WI38 (cell line): ENCODE data around the gene THOC2.
"Not testable (repeated sequence)": the region's sequence is repeated elsewhere in the genome, so short reads cannot be mapped to it uniquely, and the experiment has no call there.

ENCODE experiments used
- H3K4me3 ChIP-seq: 2 replicates; pipeline ENCODE4 v1.5.1; 2011; ENCODE audit warnings: low read depth, mild to moderate bottlenecking, control low read depth, low read length
- TF ChIP-seq, protein P1 (sequence below): IDR thresholded peaks from 2 replicates; pipeline ENCODE4 v1.5.1; 2012; ENCODE audit warnings: low read depth, mild to moderate bottlenecking, control low read depth, low read length

The THOC2 gene

DNA sequence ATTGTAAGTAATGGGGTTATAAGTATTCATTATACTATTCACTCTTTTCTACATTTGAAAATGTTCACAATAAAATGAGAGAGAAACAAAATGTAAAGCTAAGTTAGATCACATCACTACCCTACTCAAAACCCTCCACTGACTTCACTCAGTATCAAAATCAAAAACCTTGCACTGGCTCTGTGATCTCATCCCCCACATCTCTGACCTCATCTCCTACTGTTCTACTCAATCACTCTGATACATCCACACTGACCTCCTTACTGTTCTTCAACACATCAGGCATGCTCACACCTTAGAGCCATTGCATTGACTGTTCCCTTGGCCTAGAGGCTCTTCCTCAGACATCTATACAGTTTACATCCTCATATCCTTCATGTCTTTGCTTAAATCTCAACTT is 50.7 kb downstream of the THOC2 start:
- H3K4me3 ChIP-seq = no peak overlapping the region
- TF ChIP-seq, protein P1, sequence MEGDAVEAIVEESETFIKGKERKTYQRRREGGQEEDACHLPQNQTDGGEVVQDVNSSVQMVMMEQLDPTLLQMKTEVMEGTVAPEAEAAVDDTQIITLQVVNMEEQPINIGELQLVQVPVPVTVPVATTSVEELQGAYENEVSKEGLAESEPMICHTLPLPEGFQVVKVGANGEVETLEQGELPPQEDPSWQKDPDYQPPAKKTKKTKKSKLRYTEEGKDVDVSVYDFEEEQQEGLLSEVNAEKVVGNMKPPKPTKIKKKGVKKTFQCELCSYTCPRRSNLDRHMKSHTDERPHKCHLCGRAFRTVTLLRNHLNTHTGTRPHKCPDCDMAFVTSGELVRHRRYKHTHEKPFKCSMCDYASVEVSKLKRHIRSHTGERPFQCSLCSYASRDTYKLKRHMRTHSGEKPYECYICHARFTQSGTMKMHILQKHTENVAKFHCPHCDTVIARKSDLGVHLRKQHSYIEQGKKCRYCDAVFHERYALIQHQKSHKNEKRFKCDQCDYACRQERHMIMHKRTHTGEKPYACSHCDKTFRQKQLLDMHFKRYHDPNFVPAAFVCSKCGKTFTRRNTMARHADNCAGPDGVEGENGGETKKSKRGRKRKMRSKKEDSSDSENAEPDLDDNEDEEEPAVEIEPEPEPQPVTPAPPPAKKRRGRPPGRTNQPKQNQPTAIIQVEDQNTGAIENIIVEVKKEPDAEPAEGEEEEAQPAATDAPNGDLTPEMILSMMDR = no peak

DNA sequence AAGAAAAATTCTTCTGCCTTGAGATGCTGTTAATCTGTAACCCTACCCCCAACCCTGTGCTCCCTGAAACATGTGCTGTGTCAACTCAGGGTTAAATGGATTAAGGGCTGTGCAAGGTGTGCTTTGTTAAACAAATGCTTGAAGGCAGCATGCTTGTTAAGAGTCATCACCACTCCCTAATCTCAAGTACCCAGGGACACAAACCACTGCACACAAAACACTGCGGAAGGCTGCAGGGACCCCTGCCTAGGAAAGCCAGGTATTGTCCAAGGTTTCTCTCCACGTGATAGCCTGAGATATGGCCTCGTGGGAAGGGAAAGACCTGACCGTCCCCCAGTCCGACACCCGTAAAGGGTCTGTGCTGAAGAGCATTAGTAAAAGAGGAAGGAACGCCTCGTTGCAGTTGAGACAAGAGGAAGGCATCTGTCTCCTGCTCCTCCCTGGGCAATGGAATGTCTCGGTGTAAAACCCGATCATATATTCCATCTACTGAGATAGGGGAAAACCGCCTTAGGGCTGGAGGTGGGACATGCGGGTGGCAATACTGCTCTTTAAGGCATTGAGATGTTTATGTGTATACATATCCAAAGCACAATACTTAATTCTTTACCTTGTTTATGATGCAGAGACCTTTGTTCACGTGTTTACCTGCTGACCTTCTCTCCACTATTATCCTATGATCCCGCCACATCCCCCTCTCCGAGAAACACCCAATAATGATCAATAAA is 53.0 kb downstream of the THOC2 start:
- H3K4me3 ChIP-seq = not testable (repeated sequence)

DNA sequence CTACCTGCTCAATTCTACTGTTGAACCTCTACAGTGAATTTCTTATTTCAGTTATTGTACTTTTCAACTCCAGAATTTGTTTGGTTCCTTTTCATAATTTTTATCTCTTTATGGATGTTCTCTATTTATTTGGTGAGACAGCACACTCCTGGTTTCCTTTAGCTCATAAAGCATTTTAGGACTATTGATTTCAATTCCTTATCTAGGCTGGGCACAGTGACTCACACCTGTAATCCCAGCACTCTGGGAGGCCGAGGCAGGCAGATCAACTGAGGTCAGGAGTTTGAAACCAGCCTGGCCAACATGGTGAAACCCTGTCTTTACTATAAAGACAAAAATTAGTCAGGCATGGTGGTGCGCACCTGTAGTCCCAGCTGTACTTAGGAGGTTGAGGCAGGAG is 57.7 kb downstream of the THOC2 start:
- TF ChIP-seq, protein P1 = no peak
- no peak overlapping the region for H3K4me3 ChIP-seq

DNA sequence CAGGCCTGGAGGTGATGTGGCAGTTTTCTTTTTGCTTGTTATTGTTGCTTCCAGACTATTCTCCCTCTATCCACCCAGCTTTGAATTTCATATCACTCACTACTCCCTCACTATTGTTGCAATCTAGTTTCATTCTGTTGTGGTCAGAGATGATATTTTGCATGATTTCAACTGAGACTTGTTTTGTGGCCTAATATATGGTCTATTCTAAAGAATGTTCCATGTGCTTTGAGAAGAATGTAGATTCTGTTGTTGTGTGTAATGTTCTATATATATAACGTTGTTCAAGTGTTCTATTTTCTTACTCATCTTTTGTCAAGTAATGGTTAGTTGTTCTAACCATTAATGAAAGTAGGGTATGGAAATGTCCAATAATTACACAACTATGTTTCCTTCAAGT is 59.0 kb downstream of the THOC2 start:
- TF ChIP-seq, protein P1 = no peak
- no peak overlapping the region for H3K4me3 ChIP-seq

DNA sequence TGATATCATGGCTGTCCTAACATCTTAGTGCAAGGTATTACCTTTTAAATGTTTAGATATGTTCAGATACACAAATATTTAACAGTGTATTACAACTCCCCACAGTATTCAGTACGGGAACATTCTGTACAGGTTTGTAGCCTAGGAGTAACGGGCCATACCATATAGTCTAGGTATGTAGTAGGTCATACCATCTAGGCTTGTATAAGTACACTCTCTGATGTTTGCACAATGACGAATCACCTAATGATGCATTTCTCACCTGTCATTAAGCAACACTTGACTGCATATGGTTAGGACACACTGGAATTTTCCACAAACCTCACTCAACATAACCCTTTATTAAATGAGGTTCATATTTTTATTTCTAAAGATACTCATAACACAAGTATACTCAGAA is 67.7 kb downstream of the THOC2 start:
- TF ChIP-seq, protein P1 = no peak
- no peak overlapping the region for H3K4me3 ChIP-seq

DNA sequence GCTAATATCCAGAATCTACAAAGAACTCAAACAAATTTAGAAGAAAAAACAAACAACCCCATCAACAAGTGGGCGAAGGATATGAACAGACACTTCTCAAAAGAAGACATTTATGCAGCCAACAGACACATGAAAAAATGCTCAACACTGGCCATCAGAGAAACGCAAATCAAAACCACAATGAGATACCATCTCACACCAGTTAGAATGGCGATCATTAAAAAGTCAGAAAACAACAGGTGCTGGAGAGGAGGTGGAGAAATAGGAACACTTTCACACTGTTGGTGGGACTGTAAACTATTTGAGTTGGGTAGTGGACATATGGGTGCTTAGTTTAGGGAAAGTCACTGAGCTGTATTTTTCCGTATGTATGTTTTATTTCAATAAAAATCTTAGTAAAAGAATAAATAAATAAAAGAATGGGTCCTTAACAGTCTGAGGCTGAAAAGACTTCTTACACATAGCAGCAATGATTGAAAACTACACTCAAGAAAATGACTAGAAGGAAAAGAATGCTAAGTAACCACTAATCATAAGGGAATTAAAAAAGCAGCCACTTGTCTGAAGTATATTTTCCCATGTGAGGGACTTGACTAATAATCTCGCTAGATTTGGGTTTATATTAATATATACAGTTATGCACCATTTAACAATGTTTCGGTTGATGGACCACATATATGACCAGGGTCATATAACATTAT is 68.2 kb downstream of the THOC2 start:
- not testable (repeated sequence) for H3K4me3 ChIP-seq

DNA sequence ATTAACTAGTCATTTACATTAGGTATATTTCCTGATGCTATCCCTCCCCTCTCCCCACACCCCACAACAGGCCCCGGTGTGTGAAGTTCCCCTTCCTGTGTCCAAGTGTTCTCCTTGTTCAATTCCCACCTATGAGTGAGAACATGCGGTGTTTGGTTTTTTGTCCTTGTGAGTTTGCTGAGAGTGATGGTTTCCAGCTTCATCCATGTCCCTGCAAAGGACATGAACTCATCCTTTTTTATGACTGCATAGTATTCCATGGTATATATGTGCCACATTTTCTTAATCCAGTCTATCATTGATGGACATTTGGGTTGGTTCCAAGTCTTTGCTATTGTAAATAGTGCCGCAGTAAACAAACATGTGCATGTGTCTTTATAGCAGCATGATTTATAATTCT is 69.1 kb downstream of the THOC2 start:
- not testable (repeated sequence) for H3K4me3 ChIP-seq

DNA sequence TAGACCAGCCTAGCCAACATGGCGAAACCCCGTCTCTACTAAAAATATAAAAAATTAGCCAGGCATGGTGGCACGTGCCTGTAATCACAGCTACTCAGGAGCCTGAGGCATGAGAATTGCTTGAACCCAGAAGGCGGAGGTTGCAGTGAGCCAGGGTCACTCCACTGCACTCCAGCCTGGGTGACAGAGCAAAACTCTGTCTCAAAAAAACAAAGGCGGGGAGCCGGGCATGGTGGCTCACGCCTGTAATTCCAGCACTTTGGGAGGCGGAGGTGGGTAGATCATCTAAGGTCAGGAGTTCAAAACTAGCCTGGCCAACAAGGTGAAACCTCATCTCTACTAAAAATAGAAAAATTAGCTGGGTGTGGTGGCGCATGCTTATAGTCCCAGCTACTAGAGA is 76.3 kb downstream of the THOC2 start:
- not testable (repeated sequence) for H3K4me3 ChIP-seq

DNA sequence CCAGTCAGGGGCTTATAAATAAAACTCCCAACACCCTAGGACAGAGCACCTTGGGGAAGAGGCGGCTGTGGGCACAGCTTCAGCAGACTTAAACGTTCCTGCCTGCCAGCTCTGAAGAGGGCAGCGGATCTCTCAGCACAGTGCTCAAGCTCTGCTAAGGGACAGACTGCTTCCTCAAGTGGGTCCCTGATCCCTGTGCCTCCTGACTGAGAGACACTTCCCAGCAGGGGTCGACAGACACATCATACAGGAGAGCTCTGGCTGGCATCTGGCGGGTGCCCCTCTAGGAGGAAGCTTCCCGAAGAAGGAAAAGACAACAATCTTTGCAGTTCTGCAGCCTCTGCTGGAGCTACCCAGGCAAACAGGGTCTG is 84.1 kb downstream of the THOC2 start:
- not testable (repeated sequence) for H3K4me3 ChIP-seq

DNA sequence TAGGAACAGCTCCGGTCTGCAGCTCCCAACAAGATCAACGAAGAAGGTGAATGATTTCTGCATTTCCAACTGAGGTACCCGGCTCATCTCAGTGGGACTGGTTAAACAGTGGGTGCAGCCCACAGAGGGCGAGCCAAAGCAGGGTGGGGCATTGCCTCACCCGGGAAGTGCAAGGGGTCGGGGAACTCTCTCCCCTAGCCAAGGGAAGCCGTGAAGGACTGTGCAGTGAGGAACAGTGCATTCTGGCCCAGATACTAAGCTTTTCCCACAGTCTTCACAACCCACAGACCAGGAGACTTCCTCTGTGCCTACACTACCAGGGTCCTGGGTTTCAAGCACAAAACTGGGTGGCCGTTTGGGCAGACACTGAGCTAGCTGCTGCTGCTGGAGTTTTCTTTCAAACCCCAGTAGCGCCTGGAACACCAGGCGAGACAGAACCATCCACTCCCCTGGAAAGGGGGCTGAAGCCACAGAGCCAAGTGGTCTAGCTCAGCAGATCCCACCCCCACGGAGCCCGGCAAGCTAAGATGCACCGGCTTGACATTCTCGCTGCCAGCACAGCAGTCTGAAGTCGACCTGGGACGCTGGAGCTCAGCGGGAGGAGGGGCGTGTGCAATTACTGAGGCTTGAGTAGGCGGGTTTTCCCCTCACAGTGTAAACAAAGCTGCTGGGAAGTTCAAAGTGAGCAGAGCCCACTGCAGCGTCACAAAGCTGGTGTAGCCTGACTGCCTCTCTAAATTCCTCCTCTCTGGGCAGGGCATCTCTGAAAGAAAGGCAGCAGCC is 84.6 kb downstream of the THOC2 start:
- H3K4me3 ChIP-seq = no peak overlapping the region
- TF ChIP-seq, protein P1 = no peak
